SU-DHL-6 (cell line): ENCODE data around the gene EFCAB11.

Experiments used
- H2AFZ ChIP-seq: fragments of 200-600 bp; sonication (generic); 2 replicates; pipeline ENCODE4 v1.6.1; 2014; ENCODE audit warnings: low read depth, mild to moderate bottlenecking, moderate library complexity, mixed read lengths, antibody characterized with exemption, low read length; ENCODE audit not compliant: severe bottlenecking
- H3F3A ChIP-seq: fragments of 200-600 bp; shearing (Covaris generic); 2 replicates; pipeline ENCODE4 v1.6.0; 2016; ENCODE audit warnings: antibody characterized with exemption, mild to moderate bottlenecking; ENCODE audit not compliant: insufficient read depth
- H3K27ac ChIP-seq: fragments of 200-600 bp; sonication (generic); 2 replicates; pipeline ENCODE4 v1.5.1; 2016; ENCODE audit warnings: low read depth, mild to moderate bottlenecking, low read length, moderate library complexity, mixed read lengths
- H3K27me3 ChIP-seq: fragments of 200-600 bp; sonication (generic), shearing (Covaris generic); 2 replicates; pipeline ENCODE4 v1.6.0; 2014; ENCODE audit warnings: mild to moderate bottlenecking, low read length
- H3K36me3 ChIP-seq: fragments of 200-600 bp; sonication (generic); 2 replicates; pipeline ENCODE4 v1.6.1; 2014; ENCODE audit warnings: mild to moderate bottlenecking, low read length, mixed read lengths
- H3K4me2 ChIP-seq: fragments of 300-600, 200-600 bp; shearing (Covaris generic), sonication (generic); 2 replicates; pipeline ENCODE4 v1.6.0; 2014; ENCODE audit warnings: low read length, low read depth, mild to moderate bottlenecking; ENCODE audit not compliant: poor library complexity, severe bottlenecking
- H3K4me3 ChIP-seq: fragments of 200-600 bp; sonication (generic); 2 replicates; pipeline ENCODE4 v1.5.1; 2014; ENCODE audit warnings: antibody characterized with exemption, low read length, mild to moderate bottlenecking, mixed read lengths; ENCODE audit not compliant: insufficient read depth, poor library complexity, severe bottlenecking
- H3K79me2 ChIP-seq: fragments of 200-600 bp; sonication (generic); 2 replicates; pipeline ENCODE4 v1.6.1; 2014; ENCODE audit warnings: mild to moderate bottlenecking, low read length, moderate library complexity; ENCODE audit not compliant: insufficient read depth
- H3K9ac ChIP-seq: fragments of 200-600 bp; sonication (generic); 2 replicates; pipeline ENCODE4 v1.7.0; 2014; ENCODE audit warnings: mild to moderate bottlenecking, low read length
- H3K9me2 ChIP-seq: fragments of 200-600 bp; sonication (generic); replicated peaks from 2 replicates; pipeline ENCODE4 v1.6.1; 2014; ENCODE audit warnings: low read length; ENCODE audit not compliant: insufficient read depth
- H3K9me3 ChIP-seq: fragments of 200-600 bp; sonication (generic); 2 replicates; pipeline ENCODE4 v1.6.1; 2014; ENCODE audit warnings: low read length, mixed read lengths; ENCODE audit not compliant: insufficient read depth
- H4K20me1 ChIP-seq: fragments of 200-600 bp; sonication (generic); 2 replicates; pipeline ENCODE4 v1.6.1; 2014; ENCODE audit warnings: low read depth, mild to moderate bottlenecking, antibody characterized with exemption, low read length, moderate library complexity, mixed read lengths
- CTCF ChIP-seq: fragments of 200-600 bp; sonication (generic); IDR thresholded peaks from one replicate; pipeline ENCODE4 v1.5.1; 2017; ENCODE audit warnings: antibody characterized with exemption, mild to moderate bottlenecking, low read length, moderate library complexity; ENCODE audit not compliant: insufficient read depth, poor library complexity, severe bottlenecking
- EZH2phosphoT487 ChIP-seq: fragments of 200-600 bp; sonication (generic), shearing (Covaris generic); conservative IDR thresholded peaks from 2 replicates; pipeline ENCODE4 v1.6.1; 2018; ENCODE audit warnings: mild to moderate bottlenecking, antibody characterized with exemption, low read length, moderate library complexity, mixed read lengths

Gene EFCAB11

GRCh38 chr14:89801136-89801535 is 153.4 kb downstream of the EFCAB11 start:
- no peak for TF ChIP-seq CTCF
- Histone ChIP-seq H3K27me3 (no peaks in the 10 kb centered on the region), H3F3A (no peaks in the 10 kb centered on the region), H3K9ac (no peak overlapping the region), H3K9me2 (no peaks in the 10 kb centered on the region), H3K27ac (no peak overlapping the region), H3K4me2 (no peak overlapping the region), H2AFZ (no peak overlapping the region), H4K20me1 (no peaks in the 10 kb centered on the region), H3K4me3 (no peak overlapping the region), H3K36me3 (no peaks in the 10 kb centered on the region), H3K9me3 (no peaks in the 10 kb centered on the region), H3K79me2 (no peaks in the 10 kb centered on the region)

GRCh38 chr14:89798212-89798773 is 156.2 kb downstream of the EFCAB11 start:
- Histone ChIP-seq H3K79me2 (no peaks in the 10 kb centered on the region), H3K9me3 (no peaks in the 10 kb centered on the region), H4K20me1 (no peaks in the 10 kb centered on the region), H2AFZ (no peak overlapping the region), H3K9me2 (no peaks in the 10 kb centered on the region), H3K27ac (no peak overlapping the region), H3K9ac (no peak overlapping the region), H3F3A (no peaks in the 10 kb centered on the region), H3K36me3 (no peaks in the 10 kb centered on the region), H3K4me3 (no peak overlapping the region), H3K27me3 (no peaks in the 10 kb centered on the region), H3K4me2 (no peak overlapping the region)
- TF ChIP-seq EZH2phosphoT487 (no peak), CTCF (no peak)

- H3K4me3 ChIP-seq: no peak overlapping the region
- H3K4me2 ChIP-seq: no peak overlapping the region
- no peaks in the 10 kb centered on the region for H3K79me2 ChIP-seq
- H3K9me2 ChIP-seq: no peaks in the 10 kb centered on the region
- no peak overlapping the region for H2AFZ ChIP-seq
- no peaks in the 10 kb centered on the region for H3K36me3 ChIP-seq
- H4K20me1 ChIP-seq: no peaks in the 10 kb centered on the region
- no peak overlapping the region for H3K27ac ChIP-seq
- H3K27me3 ChIP-seq: no peaks in the 10 kb centered on the region
- no peak overlapping the region for H3K9ac ChIP-seq
- H3K9me3 ChIP-seq: no peaks in the 10 kb centered on the region
- TF ChIP-seq CTCF (no peak), EZH2phosphoT487 (no peak)
- no peaks in the 10 kb centered on the region for H3F3A ChIP-seq
Measured at GRCh38 chr14:89797148-89797547, 157.4 kb downstream of the EFCAB11 start.
